GM18517 (cell line): Measurements from ENCODE around the gene ZMPSTE24.

ENCODE experiments used
- ATAC-seq: cut with Tn5 transposase; IDR thresholded peaks from one replicate; pipeline ENCODE4 v1.9.1; 2021; ENCODE audit warnings: mild to moderate bottlenecking, moderate library complexity; ENCODE audit not compliant: unreplicated experiment

ZMPSTE24 gene

GRCh38 chr1:40258445-40258769 is 371 bp downstream of the ZMPSTE24 start:
- no peak for ATAC-seq

GRCh38 chr1:40264354-40264781 is 6.3 kb downstream of the ZMPSTE24 start:
- ATAC-seq = no peak

DNA sequence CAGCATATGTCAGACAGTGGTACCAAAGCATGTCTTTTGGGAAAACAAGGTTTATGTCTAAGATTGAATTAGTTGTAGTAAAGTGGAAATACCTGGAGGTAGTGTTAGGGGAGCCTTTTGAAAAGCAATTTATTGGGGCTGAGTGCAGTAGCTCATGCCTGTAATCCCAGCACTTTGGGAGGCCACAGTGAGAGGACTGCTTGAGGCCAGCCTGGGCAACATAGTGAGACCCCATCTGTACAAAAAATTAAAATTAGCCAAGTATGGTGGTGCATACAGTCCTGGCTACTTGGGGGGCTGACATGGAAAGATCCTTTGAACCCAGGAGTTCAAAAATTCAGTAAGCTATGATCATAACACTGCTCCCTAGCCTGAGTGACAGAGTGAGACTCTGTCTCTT is 7.3 kb downstream of the ZMPSTE24 start:
- no peak for ATAC-seq

DNA sequence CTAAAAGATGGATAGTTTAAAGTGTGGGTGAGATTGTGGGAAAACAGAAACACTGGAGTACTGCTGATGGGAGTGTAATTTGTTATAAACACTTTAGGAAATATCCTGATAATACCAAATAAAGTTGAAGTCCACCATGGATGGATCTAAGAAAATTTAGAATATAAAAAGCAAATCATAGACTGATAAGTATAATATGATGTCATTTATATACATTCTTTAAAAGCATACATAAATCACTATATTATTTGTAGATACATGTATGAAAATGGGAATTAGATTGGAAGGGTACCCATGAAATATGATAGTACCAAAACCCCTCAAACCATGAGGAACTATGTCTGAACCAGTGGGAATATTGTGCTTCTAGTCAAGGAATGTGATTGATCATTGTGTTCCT is 7.9 kb downstream of the ZMPSTE24 start:
- no peak for ATAC-seq

DNA sequence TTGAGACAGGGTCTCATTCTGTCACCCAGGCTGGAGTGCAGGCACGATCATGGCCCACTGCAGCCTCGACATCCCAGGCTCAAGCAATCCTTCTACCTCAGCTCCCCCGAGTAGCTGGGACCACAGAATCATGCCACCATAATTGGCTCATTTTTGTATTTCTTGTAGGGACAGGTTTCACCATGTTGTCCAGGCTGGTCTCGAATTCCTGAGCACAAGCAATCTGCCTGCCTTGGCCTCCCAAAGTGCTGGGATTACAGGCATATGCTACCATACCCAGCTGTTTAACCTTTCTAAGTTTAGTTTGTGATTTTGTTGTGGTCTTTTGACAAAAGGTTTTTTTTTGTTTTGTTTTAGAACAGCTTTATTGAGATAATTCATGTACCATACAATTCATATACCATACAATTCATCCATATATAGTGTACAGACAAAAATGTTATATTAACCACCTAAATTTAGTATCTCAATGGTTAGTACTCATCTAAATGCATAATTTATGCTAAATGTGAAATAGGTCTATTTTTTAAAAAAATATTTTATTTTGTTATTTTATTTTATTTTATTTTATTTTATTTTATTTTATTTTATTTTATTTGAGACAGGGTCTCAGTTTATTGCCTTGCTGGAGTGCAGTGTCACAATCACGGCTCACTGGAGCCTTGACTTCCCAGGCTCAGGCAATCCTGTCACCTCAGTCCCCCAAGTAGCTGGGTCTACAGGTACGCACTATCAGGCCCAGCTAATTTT is 8.9 kb downstream of the ZMPSTE24 start:
- ATAC-seq = no peak

GRCh38 chr1:40267767-40268187 is 9.7 kb downstream of the ZMPSTE24 start:
- no peak for ATAC-seq

DNA sequence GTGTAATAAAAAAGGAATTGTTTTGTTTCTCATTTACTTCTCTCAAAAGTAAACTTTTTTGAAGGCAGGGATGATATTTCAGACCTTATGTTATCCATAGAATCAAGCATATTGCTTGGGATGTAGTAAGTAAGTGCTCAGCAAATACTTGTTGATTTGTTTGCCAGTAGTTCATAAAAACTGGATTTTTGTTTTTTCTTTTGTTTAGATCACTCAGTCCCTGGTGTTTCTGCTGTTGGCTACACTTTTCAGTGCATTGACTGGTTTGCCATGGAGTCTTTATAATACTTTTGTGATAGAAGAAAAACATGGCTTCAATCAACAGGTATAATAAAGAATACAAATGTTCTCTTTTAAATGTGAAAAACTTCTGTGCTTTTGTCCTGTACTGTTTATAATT is 10.2 kb downstream of the ZMPSTE24 start:
- ATAC-seq = no peak

DNA sequence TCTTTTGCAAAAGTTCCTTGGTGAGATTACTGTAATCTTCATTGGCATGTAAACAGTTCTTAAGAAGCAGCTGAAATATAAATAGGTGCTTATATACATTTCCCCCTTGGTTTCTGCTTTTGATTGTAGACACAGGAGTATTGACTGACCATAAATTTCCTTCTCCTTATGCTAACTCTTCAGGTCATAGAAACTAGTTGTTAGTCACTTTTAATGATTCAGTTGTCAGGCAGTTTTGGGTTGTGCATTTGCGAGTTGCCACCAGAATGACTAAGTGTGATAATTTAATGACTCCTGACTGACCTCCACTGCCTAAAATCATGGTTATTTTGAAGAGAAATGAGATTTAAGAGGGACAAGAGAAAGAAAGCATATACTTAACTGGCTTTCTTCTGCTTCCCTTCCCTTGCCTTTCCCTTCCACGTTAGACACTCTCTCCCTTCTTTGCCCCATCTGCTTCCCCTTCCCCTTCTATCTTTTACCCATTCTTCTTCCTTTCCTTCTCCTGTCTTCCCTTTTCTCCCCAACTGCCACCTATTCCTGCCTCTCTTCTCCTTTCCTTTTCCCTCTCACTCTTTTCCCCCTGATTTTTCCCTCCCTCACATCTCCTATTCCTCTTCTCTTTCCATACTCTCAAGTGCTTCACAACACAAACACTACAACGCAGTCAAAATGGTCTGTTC is 12.3 kb downstream of the ZMPSTE24 start:
- no peak for ATAC-seq

- no peak for ATAC-seq
These were observed 14.7 kb downstream of the ZMPSTE24 start for GRCh38 chr1:40272653-40273213.

- no peak for ATAC-seq
These were observed 15.6 kb downstream of the ZMPSTE24 start for GRCh38 chr1:40273547-40274166.

DNA sequence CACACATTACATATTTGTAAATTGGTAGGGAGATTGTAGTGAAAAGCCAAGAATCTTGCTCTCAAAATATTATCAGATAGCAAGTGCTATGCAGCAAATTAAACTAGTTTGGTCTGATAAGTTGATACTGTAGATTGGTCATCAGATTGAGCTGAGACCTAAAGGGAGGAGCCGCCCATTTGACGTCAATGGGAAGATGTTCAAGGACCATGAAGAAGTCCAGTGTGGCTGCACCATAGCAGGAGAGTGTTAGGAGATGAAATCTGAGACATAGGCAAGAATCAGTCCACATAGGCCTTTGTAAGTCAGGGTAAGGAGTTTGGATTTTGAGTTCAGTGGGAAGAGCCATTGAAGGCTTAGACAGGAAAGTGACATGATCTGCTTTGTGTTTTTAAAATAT is 16.3 kb downstream of the ZMPSTE24 start:
- ATAC-seq = no peak

GRCh38 chr1:40276122-40276521 is 18.1 kb downstream of the ZMPSTE24 start:
- no peak for ATAC-seq

- ATAC-seq = no peak
These were observed 23.8 kb downstream of the ZMPSTE24 start for GRCh38 chr1:40281853-40282252.

GRCh38 chr1:40291293-40291692 is 33.3 kb downstream of the ZMPSTE24 start:
- ATAC-seq = no peak

DNA sequence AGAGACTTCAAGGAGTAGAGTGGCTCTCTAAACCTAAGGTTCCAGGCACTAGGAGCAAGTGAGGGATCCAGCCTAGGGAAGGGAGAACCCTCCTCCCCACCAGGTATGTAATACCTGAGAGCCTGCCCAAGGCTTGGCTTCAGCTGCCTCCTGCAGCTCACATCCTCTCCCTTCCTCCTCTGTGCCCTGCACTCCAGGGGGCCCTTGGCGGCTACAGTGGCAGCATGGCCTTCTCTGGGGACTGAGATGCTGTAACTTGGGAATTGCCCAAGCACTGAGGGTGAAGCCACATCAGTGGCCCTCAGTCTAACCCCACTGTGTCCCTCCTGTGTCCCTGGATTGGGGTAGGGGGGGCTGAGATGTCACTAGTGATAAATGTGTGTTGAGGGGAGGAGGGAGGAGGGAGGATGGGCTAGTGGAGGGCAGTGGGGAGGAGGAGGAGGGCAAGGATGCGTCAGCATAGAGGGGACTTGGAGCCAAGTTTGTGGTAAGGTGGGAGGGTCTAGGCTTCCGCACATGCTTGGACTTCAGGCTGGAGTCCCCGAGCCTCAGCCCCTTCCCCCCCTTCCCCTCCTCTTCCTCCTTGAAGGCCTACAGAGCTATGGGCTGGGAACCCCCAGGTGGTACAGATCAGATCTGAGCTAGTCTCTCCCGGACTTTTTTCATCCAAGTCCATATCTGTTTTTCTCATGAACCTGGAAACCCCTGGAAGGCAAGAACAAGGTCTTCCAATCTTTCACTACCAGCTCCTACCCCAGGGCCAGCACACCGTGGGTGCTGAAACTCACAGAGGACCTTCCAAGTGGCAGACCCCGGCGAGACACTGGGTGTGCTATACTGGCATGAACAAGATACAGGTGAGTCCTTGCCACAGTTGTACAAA is 41.6 kb downstream of the ZMPSTE24 start:
- no peak for ATAC-seq

GRCh38 chr1:40300249-40300567 is 42.2 kb downstream of the ZMPSTE24 start:
- ATAC-seq = no peak

DNA sequence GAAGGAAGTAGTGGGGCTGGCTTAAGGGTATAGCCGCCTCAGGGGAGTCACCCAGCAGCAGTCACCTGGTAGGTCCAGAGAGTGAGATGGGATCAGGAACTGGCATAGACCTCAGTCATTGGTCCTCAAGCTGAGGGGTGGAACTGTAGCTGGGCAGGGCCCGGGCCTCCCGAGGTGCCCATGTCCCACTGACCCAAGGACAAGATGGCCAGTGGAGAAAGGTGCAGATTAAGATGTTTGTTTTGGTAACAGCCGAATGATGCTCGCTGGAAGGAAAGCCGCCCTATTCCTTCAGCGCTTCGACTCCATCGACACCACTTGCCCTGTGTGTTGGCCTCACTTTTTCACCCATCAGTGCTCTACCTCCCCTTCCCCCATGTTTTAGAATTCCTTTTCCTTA is 42.6 kb downstream of the ZMPSTE24 start:
- ATAC-seq = no peak

- no peak for ATAC-seq
These were observed 43.0 kb downstream of the ZMPSTE24 start for GRCh38 chr1:40301066-40301465.

DNA sequence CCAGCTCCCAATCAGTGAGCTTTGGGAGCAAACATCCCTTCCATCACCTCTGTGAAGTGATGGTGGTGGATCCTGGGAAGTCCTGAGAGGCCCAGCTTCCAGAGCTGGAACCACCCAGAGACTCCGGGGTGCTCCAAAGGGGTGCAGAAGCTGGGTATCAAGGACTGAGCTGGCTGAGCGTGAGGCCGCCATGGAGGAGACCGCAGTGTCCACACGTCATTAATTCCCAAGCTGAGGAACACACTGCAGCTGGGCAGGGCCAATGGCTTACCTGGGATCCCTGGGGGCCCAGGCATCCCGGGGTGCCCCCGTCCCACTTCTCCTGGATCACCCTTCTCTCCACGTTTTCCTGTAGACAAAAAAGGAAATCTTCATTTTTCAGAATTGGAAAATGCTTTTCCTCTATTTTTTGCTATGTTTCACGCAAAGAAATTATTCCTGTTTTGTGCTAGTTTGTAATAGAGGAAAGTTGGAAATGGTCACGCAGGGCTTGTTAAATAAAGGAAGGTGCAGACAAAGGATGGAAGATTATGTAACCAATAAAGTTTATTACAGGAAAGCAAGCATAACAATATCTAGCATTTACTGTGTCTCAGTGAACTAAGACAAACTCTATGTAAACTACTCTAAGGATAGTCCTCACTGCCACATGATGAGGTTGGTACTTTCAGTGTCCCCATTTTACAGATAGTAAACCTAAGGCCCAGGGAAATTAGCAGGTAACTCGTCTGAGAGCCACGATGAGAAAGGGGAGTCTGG is 43.7 kb downstream of the ZMPSTE24 start:
- no peak for ATAC-seq

GRCh38 chr1:40302475-40302874 is 44.4 kb downstream of the ZMPSTE24 start:
- no peak for ATAC-seq
